AG09309 (cell line): ENCODE measurements around the gene SAMD1.

Experiments
- DNase-seq: peaks from one replicate; pipeline ENCODE4 v3.0.0-alpha.2; 2010; ENCODE audit warnings: low read depth
- H3K4me3 ChIP-seq: 2 replicates; pipeline ENCODE4 v1.5.1; 2011; ENCODE audit warnings: mild to moderate bottlenecking, low read depth, low read length, moderate library complexity; ENCODE audit not compliant: control insufficient read depth
- CTCF ChIP-seq: IDR thresholded peaks from 2 replicates; pipeline ENCODE4 v1.5.1; 2011; ENCODE audit warnings: mild to moderate bottlenecking, low read depth, low read length, inconsistent platforms; ENCODE audit not compliant: insufficient read depth, control insufficient read depth; ENCODE audit errors: missing control alignments

Gene SAMD1

GRCh38 chr19:14056741-14057356 lies 33.7 kb downstream of the SAMD1 start:
- no peak for TF ChIP-seq CTCF
- H3K4me3 ChIP-seq: peak overlapping the region; percentile 4; the same call in 1 of the 2 replicates
- DNase-seq: no peak

GRCh38 chr19:14056069-14056666 lies 34.4 kb downstream of the SAMD1 start:
- no peak overlapping the region for H3K4me3 ChIP-seq
- no peak for TF ChIP-seq CTCF
- DNase-seq: no peak

GRCh38 chr19:14055396-14055795 lies 35.2 kb downstream of the SAMD1 start:
- no peak overlapping the region for H3K4me3 ChIP-seq
- TF ChIP-seq CTCF: no peak
- DNase-seq: no peak

- DNase-seq: no peak
- H3K4me3 ChIP-seq: no peak overlapping the region
- TF ChIP-seq CTCF: no peak
Measured at GRCh38 chr19:14054721-14055120, 35.8 kb downstream of the SAMD1 start.

- TF ChIP-seq CTCF: no peak
- no peak for DNase-seq
- no peak overlapping the region for H3K4me3 ChIP-seq
Measured at GRCh38 chr19:14054099-14054498, 36.5 kb downstream of the SAMD1 start.

- no peak overlapping the region for H3K4me3 ChIP-seq
- TF ChIP-seq CTCF: no peak
Measured at GRCh38 chr19:14053500-14053899, 37.1 kb downstream of the SAMD1 start.

More at GRCh38 chr19:14053500-14053899, 37.1 kb downstream of the SAMD1 start:
- no peak for DNase-seq
